HEK293 (cell line): ENCODE results near the gene CCDC187.
A peak's percentile ranks its signal among the peaks of the same experiment; 100 is the strongest.

ENCODE experiments used
- AEBP2 ChIP-seq: fragments of 450-650 bp; formaldehyde crosslinking; IDR thresholded peaks from 2 replicates; pipeline ENCODE4 v1.5.1; 2016; ENCODE audit warnings: missing biosample characterization, missing genetic modification characterization, borderline replicate concordance
- GFI1B ChIP-seq: fragments of 450-650 bp; formaldehyde crosslinking; IDR thresholded peaks from 2 replicates; pipeline ENCODE4 v1.5.1; 2016; ENCODE audit warnings: missing biosample characterization, missing genetic modification characterization
- KLF9 ChIP-seq: fragments of 450-650 bp; formaldehyde crosslinking; IDR thresholded peaks from 2 replicates; pipeline ENCODE4 v1.5.1; 2016; ENCODE audit warnings: missing biosample characterization, missing genetic modification characterization, low read depth
- ZBTB7A ChIP-seq: fragments of 450-650 bp; formaldehyde crosslinking; IDR thresholded peaks from 2 replicates; pipeline ENCODE4 v1.5.1; 2016; ENCODE audit warnings: low read depth, missing biosample characterization, missing genetic modification characterization
- ZEB2 ChIP-seq: fragments of 450-650 bp; formaldehyde crosslinking; IDR thresholded peaks from 2 replicates; pipeline ENCODE4 v1.5.1; 2016; ENCODE audit warnings: missing biosample characterization, missing genetic modification characterization
- ZFHX2 ChIP-seq: fragments of 450-650 bp; formaldehyde crosslinking; conservative IDR thresholded peaks from 2 replicates; pipeline ENCODE4 v1.5.1; 2016; ENCODE audit warnings: missing biosample characterization, missing genetic modification characterization
- ZNF133 ChIP-seq: fragments of 450-650 bp; formaldehyde crosslinking; IDR thresholded peaks from 2 replicates; pipeline ENCODE4 v1.5.1; 2016; ENCODE audit warnings: missing biosample characterization, missing genetic modification characterization
- ZNF146 ChIP-seq: fragments of 450-650 bp; formaldehyde crosslinking; IDR thresholded peaks from 2 replicates; pipeline ENCODE4 v1.5.1; 2016; ENCODE audit warnings: missing biosample characterization, missing genetic modification characterization
- ZNF155 ChIP-seq: fragments of 450-650 bp; formaldehyde crosslinking; IDR thresholded peaks from 2 replicates; pipeline ENCODE4 v1.5.1; 2016; ENCODE audit warnings: missing biosample characterization, missing genetic modification characterization
- ZNF16 ChIP-seq: fragments of 450-650 bp; formaldehyde crosslinking; IDR thresholded peaks from 2 replicates; pipeline ENCODE4 v1.5.1; 2016; ENCODE audit warnings: low read depth, missing biosample characterization, missing genetic modification characterization
- ZNF175 ChIP-seq: fragments of 450-650 bp; formaldehyde crosslinking; IDR thresholded peaks from 2 replicates; pipeline ENCODE4 v1.5.1; 2016; ENCODE audit warnings: missing biosample characterization, missing genetic modification characterization
- ZNF223 ChIP-seq: fragments of 450-650 bp; formaldehyde crosslinking; IDR thresholded peaks from 2 replicates; pipeline ENCODE4 v1.5.1; 2016; ENCODE audit warnings: missing biosample characterization, missing genetic modification characterization
- ZNF248 ChIP-seq: fragments of 450-650 bp; formaldehyde crosslinking; IDR thresholded peaks from 2 replicates; pipeline ENCODE4 v1.5.1; 2017; ENCODE audit warnings: missing biosample characterization, missing genetic modification characterization
- ZNF292 ChIP-seq: fragments of 450-650 bp; formaldehyde crosslinking; IDR thresholded peaks from 2 replicates; pipeline ENCODE4 v1.5.1; 2016; ENCODE audit warnings: low read depth, missing biosample characterization, missing genetic modification characterization, borderline replicate concordance
- ZNF335 ChIP-seq: fragments of 450-650 bp; formaldehyde crosslinking; conservative IDR thresholded peaks from 2 replicates; pipeline ENCODE4 v1.5.1; 2016; ENCODE audit warnings: missing biosample characterization, missing genetic modification characterization
- ZNF341 ChIP-seq: fragments of 450-650 bp; formaldehyde crosslinking; IDR thresholded peaks from 2 replicates; pipeline ENCODE4; 2016; ENCODE audit warnings: low read depth, missing biosample characterization, missing genetic modification characterization
- ZNF354C ChIP-seq: fragments of 450-650 bp; formaldehyde crosslinking; IDR thresholded peaks from 2 replicates; pipeline ENCODE4 v1.5.1; 2016; ENCODE audit warnings: missing biosample characterization, missing genetic modification characterization, low read depth, borderline replicate concordance
- ZNF449 ChIP-seq: fragments of 450-650 bp; formaldehyde crosslinking; IDR thresholded peaks from 2 replicates; pipeline ENCODE4 v1.5.1; 2017; ENCODE audit warnings: missing biosample characterization, mild to moderate bottlenecking, missing genetic modification characterization, moderate library complexity
- ZNF501 ChIP-seq: fragments of 450-650 bp; formaldehyde crosslinking; IDR thresholded peaks from 2 replicates; pipeline ENCODE4 v1.5.1; 2016; ENCODE audit warnings: missing biosample characterization, missing genetic modification characterization
- ZNF530 ChIP-seq: fragments of 450-650 bp; formaldehyde crosslinking; IDR thresholded peaks from 2 replicates; pipeline ENCODE4 v1.5.1; 2016; ENCODE audit warnings: low read depth, missing biosample characterization, missing genetic modification characterization
- ZNF596 ChIP-seq: fragments of 450-650 bp; IDR thresholded peaks from 2 replicates; pipeline ENCODE4 v1.5.0; 2018; ENCODE audit warnings: missing biosample characterization, mild to moderate bottlenecking, missing genetic modification characterization, moderate library complexity
- ZNF654 ChIP-seq: fragments of 450-650 bp; formaldehyde crosslinking; IDR thresholded peaks from 2 replicates; pipeline ENCODE4 v1.5.1; 2016; ENCODE audit warnings: low read depth, missing biosample characterization, missing genetic modification characterization
- ZNF677 ChIP-seq: fragments of 450-650 bp; IDR thresholded peaks from 2 replicates; pipeline ENCODE4 v1.5.0; 2018; ENCODE audit warnings: missing biosample characterization, mild to moderate bottlenecking, missing genetic modification characterization, moderate library complexity
- ZNF704 ChIP-seq: fragments of 450-650 bp; formaldehyde crosslinking; IDR thresholded peaks from 2 replicates; pipeline ENCODE4 v1.5.1; 2016; ENCODE audit warnings: missing biosample characterization, missing genetic modification characterization
- ZNF776 ChIP-seq: fragments of 450-650 bp; formaldehyde crosslinking; IDR thresholded peaks from 2 replicates; pipeline ENCODE4 v1.5.0; 2017; ENCODE audit warnings: missing biosample characterization, missing genetic modification characterization, borderline replicate concordance
- ZSCAN23 ChIP-seq: fragments of 450-650 bp; formaldehyde crosslinking; IDR thresholded peaks from 2 replicates; pipeline ENCODE4 v1.5.1; 2016; ENCODE audit warnings: missing biosample characterization, missing genetic modification characterization
- TF ChIP-seq, protein P1 (sequence below): fragments of 450-650 bp; formaldehyde crosslinking; IDR thresholded peaks from 2 replicates; pipeline ENCODE4 v1.5.1; 2017; ENCODE audit warnings: missing biosample characterization, missing genetic modification characterization
- TF ChIP-seq, protein P2 (sequence below): fragments of 450-650 bp; formaldehyde crosslinking; IDR thresholded peaks from 2 replicates; pipeline ENCODE4 v1.5.1; 2016; ENCODE audit warnings: missing biosample characterization, missing genetic modification characterization, low read depth
- TF ChIP-seq, protein P3 (sequence below): fragments of 450-650 bp; formaldehyde crosslinking; IDR thresholded peaks from 2 replicates; pipeline ENCODE4 v1.5.1; 2016; ENCODE audit warnings: missing biosample characterization, missing genetic modification characterization

CCDC187 gene

GRCh38 chr9:136307215-136307750 is 3.4 kb upstream of the CCDC187 start (continued):
- no peak for TF ChIP-seq ZNF335
- TF ChIP-seq ZNF530 (tag by site-specific recombination): no peak
- no peak for TF ChIP-seq ZNF248
- TF ChIP-seq ZNF449: no peak
- TF ChIP-seq ZNF155 (tag by site-specific recombination): peak; percentile 25; the same call in 1 of the 2 replicates
- TF ChIP-seq, protein P1, sequence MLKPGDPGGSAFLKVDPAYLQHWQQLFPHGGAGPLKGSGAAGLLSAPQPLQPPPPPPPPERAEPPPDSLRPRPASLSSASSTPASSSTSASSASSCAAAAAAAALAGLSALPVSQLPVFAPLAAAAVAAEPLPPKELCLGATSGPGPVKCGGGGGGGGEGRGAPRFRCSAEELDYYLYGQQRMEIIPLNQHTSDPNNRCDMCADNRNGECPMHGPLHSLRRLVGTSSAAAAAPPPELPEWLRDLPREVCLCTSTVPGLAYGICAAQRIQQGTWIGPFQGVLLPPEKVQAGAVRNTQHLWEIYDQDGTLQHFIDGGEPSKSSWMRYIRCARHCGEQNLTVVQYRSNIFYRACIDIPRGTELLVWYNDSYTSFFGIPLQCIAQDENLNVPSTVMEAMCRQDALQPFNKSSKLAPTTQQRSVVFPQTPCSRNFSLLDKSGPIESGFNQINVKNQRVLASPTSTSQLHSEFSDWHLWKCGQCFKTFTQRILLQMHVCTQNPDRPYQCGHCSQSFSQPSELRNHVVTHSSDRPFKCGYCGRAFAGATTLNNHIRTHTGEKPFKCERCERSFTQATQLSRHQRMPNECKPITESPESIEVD (tag by site-specific recombination): no peak
- TF ChIP-seq ZNF704 (tag by site-specific recombination): no peak
- TF ChIP-seq ZNF354C: no peak; the same call in 1 of the 2 replicates
- TF ChIP-seq ZNF677 (tag by site-specific recombination): no peak
- TF ChIP-seq ZEB2 (tag by site-specific recombination): no peak
- peak; percentile 67; the same call in 1 of the 2 replicates for TF ChIP-seq ZBTB7A (tag by site-specific recombination)
- TF ChIP-seq ZNF292 (tag by site-specific recombination): no peak
- no peak for TF ChIP-seq ZFHX2
- TF ChIP-seq ZNF501 (tag by site-specific recombination): no peak
- peak; percentile 63 for TF ChIP-seq ZNF175 (tag by site-specific recombination)
- TF ChIP-seq KLF9 (tag by site-specific recombination): peak; percentile 56; the same call in 1 of the 2 replicates
- TF ChIP-seq ZNF654 (tag by site-specific recombination): no peak
- no peak for TF ChIP-seq ZNF133
- TF ChIP-seq, protein P2, sequence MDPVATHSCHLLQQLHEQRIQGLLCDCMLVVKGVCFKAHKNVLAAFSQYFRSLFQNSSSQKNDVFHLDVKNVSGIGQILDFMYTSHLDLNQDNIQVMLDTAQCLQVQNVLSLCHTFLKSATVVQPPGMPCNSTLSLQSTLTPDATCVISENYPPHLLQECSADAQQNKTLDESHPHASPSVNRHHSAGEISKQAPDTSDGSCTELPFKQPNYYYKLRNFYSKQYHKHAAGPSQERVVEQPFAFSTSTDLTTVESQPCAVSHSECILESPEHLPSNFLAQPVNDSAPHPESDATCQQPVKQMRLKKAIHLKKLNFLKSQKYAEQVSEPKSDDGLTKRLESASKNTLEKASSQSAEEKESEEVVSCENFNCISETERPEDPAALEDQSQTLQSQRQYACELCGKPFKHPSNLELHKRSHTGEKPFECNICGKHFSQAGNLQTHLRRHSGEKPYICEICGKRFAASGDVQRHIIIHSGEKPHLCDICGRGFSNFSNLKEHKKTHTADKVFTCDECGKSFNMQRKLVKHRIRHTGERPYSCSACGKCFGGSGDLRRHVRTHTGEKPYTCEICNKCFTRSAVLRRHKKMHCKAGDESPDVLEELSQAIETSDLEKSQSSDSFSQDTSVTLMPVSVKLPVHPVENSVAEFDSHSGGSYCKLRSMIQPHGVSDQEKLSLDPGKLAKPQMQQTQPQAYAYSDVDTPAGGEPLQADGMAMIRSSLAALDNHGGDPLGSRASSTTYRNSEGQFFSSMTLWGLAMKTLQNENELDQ (tag by site-specific recombination): no peak; the same call in 1 of the 2 replicates
- peak; percentile 28; the same call in 1 of the 2 replicates for TF ChIP-seq ZSCAN23 (tag by site-specific recombination)
- no peak for TF ChIP-seq ZNF341 (tag by site-specific recombination)
- TF ChIP-seq ZNF16: no peak
- TF ChIP-seq GFI1B (tag by site-specific recombination): no peak
- TF ChIP-seq AEBP2: peak; percentile 43; the same call in 1 of the 2 replicates
- no peak for TF ChIP-seq ZNF596 (tag by site-specific recombination)
- TF ChIP-seq ZNF776 (tag by site-specific recombination): 0 out of 2 replicates have a peak, but pooled peaks have one; percentile 45
- peak; percentile 73; the same call in 1 of the 2 replicates for TF ChIP-seq ZNF146 (tag by site-specific recombination)
- TF ChIP-seq ZNF223: no peak
- TF ChIP-seq, protein P3, sequence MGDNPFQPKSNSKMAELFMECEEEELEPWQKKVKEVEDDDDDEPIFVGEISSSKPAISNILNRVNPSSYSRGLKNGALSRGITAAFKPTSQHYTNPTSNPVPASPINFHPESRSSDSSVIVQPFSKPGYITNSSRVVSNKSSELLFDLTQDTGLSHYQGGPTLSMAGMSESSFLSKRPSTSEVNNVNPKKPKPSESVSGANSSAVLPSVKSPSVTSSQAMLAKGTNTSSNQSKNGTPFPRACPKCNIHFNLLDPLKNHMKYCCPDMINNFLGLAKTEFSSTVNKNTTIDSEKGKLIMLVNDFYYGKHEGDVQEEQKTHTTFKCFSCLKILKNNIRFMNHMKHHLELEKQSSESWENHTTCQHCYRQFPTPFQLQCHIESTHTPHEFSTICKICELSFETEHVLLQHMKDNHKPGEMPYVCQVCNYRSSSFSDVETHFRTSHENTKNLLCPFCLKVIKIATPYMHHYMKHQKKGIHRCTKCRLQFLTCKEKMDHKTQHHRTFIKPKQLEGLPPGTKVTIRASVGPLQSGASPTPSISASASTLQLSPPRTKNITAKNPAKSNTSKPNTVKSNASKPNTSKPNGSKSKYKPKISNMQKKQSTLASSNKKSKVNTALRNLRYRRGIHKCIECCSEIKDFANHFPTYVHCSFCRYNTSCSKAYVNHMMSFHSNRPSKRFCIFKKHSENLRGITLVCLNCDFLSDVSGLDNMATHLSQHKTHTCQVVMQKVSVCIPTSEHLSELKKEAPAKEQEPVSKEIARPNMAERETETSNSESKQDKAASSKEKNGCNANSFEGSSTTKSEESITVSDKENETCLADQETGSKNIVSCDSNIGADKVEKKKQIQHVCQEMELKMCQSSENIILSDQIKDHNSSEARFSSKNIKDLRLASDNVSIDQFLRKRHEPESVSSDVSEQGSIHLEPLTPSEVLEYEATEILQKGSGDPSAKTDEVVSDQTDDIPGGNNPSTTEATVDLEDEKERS (tag by site-specific recombination): no peak
